Measurements from ENCODE around the gene ELF1. TPM values are rescaled to one million over a fixed set of nuclear protein-coding genes. Genes with fewer than 3 reads are reported as not detected.

The ELF1 gene
- total and polyA plus RNA-seq, 4 donors: 23.0 to 77.0 (median 47.6) TPM

- Histone ChIP-seq H3K4me3 (ENCODE audit: low read length in 2 of 2) (peak overlapping the region; percentile 36 to 97), H3K4me1 (ENCODE audit: control insufficient read depth in 1 of 2, insufficient read depth in 2 of 2, low read length in 2 of 2) (peaks cover 1 to 8% of the 10 kb centered on the region in 2 donors), H3K36me3 (ENCODE audit: control insufficient read depth in 1 of 2, insufficient read depth in 2 of 2, low read length in 1 of 2) (no peaks in the 10 kb centered on the region), H3K27ac (ENCODE audit: low read depth in 1 of 2, low read length in 2 of 2) (peak overlapping the region; percentile 94 to 96), H3K9me3 (ENCODE audit: control insufficient read depth, low read length) (no peaks in the 10 kb centered on the region), H3K27me3 (ENCODE audit: control insufficient read depth in 1 of 2, insufficient read depth in 2 of 2, low read length in 1 of 2) (no peaks in the 10 kb centered on the region)
- intact Hi-C loops (cut with DNase I): loop anchor here (5.0 to 10.0 kb wide), 6 partner anchors 73 to 137 kb away; partner anchors contain the start of genes KBTBD7 (in 2 of the 2) and KBTBD6 (in 1 of the 2)
- DNase-seq (no peak), ATAC-seq (ENCODE audit: low FRiP score) (no peak)
- WGBS, 2 donors: 1 to 3% methylated on average over 15 of the region's 15 CpGs
Observed at GRCh38 chr13:41059456-41060081, 40.5 kb upstream of the ELF1 start.

- H3K9me3 ChIP-seq (ENCODE audit: control insufficient read depth, low read length): no peaks in the 10 kb centered on the region
- H3K27ac ChIP-seq (ENCODE audit: low read depth in 1 of 2, low read length in 2 of 2): no peak overlapping the region
- peak overlapping the region in 1 of 2 donors; percentile 97 for H3K4me3 ChIP-seq (ENCODE audit: low read length in 2 of 2)
- ATAC-seq (ENCODE audit: low FRiP score) (no peak), DNase-seq (no peak)
- WGBS, 2 donors: 85 to 87% methylated on average over 18 of the region's 18 CpGs
- H3K4me1 ChIP-seq (ENCODE audit: control insufficient read depth in 1 of 2, insufficient read depth in 2 of 2, low read length in 2 of 2): peaks cover 1 to 4% of the 10 kb centered on the region in 2 donors
- intact Hi-C loops (cut with DNase I): loop anchor here (5.0 to 10.0 kb wide), 3 partner anchors 74 to 134 kb away; partner anchors contain the start of gene KBTBD7 (in 1 of the 2)
- no peaks in the 10 kb centered on the region for H3K27me3 ChIP-seq (ENCODE audit: control insufficient read depth in 1 of 2, insufficient read depth in 2 of 2, low read length in 1 of 2)
- no peaks in the 10 kb centered on the region for H3K36me3 ChIP-seq (ENCODE audit: control insufficient read depth in 1 of 2, insufficient read depth in 2 of 2, low read length in 1 of 2)
Observed at GRCh38 chr13:41058295-41059070, 39.4 kb upstream of the ELF1 start.

- no peaks in the 10 kb centered on the region for H3K36me3 ChIP-seq (ENCODE audit: control insufficient read depth in 1 of 2, insufficient read depth in 2 of 2, low read length in 1 of 2)
- H3K9me3 ChIP-seq (ENCODE audit: control insufficient read depth, low read length): no peaks in the 10 kb centered on the region
- H3K4me1 ChIP-seq (ENCODE audit: control insufficient read depth in 1 of 2, insufficient read depth in 2 of 2, low read length in 2 of 2): peaks cover 1 to 4% of the 10 kb centered on the region in 2 donors
- H3K27ac ChIP-seq (ENCODE audit: low read depth in 1 of 2, low read length in 2 of 2): no peak overlapping the region
- DNase-seq (no peak), ATAC-seq (ENCODE audit: low FRiP score) (no peak)
- intact Hi-C loops (cut with DNase I): loop anchor here (5.0 to 10.0 kb wide), 3 partner anchors 72 to 135 kb away; partner anchors contain the start of gene KBTBD7 (in 1 of the 2)
- 76 to 78% methylated on average over 11 of the region's 11 CpGs for WGBS, 2 donors
- H3K27me3 ChIP-seq (ENCODE audit: control insufficient read depth in 1 of 2, insufficient read depth in 2 of 2, low read length in 1 of 2): no peaks in the 10 kb centered on the region
- no peak overlapping the region for H3K4me3 ChIP-seq (ENCODE audit: low read length in 2 of 2)
Observed at GRCh38 chr13:41056826-41057711, 38.0 kb upstream of the ELF1 start.

GRCh38 chr13:41056194-41056593 lies 37.1 kb upstream of the ELF1 start:
- intact Hi-C loops (cut with DNase I): loop anchor here (5.0 to 10.0 kb wide), 3 partner anchors 71 to 136 kb away; partner anchors contain the start of gene KBTBD7 (in 1 of the 2)
- ATAC-seq (ENCODE audit: low FRiP score) (no peak), DNase-seq (no peak)
- H3K9me3 ChIP-seq (ENCODE audit: control insufficient read depth, low read length): no peaks in the 10 kb centered on the region
- no peak overlapping the region for H3K4me3 ChIP-seq (ENCODE audit: low read length in 2 of 2)
- no peak overlapping the region for H3K27ac ChIP-seq (ENCODE audit: low read depth in 1 of 2, low read length in 2 of 2)
- no peaks in the 10 kb centered on the region for H3K27me3 ChIP-seq (ENCODE audit: control insufficient read depth in 1 of 2, insufficient read depth in 2 of 2, low read length in 1 of 2)
- no peaks in the 10 kb centered on the region for H3K36me3 ChIP-seq (ENCODE audit: control insufficient read depth in 1 of 2, insufficient read depth in 2 of 2, low read length in 1 of 2)
- peaks cover 3 to 4% of the 10 kb centered on the region in 2 donors for H3K4me1 ChIP-seq (ENCODE audit: control insufficient read depth in 1 of 2, insufficient read depth in 2 of 2, low read length in 2 of 2)

- intact Hi-C loops (cut with DNase I): loop anchor here (5.0 to 10.0 kb wide), 3 partner anchors 70 to 137 kb away; partner anchors contain the start of gene KBTBD7 (in 1 of the 2)
- H3K27me3 ChIP-seq (ENCODE audit: control insufficient read depth in 1 of 2, insufficient read depth in 2 of 2, low read length in 1 of 2): no peaks in the 10 kb centered on the region
- DNase-seq (no peak), ATAC-seq (ENCODE audit: low FRiP score) (no peak)
- 77 to 83% methylated on average over 5 of the region's 5 CpGs for WGBS, 2 donors
- H3K9me3 ChIP-seq (ENCODE audit: control insufficient read depth, low read length): no peaks in the 10 kb centered on the region
- H3K36me3 ChIP-seq (ENCODE audit: control insufficient read depth in 1 of 2, insufficient read depth in 2 of 2, low read length in 1 of 2): no peaks in the 10 kb centered on the region
- peak overlapping the region in 1 of 2 donors; percentile 17 for H3K27ac ChIP-seq (ENCODE audit: low read depth in 1 of 2, low read length in 2 of 2)
- peaks cover 4% of the 10 kb centered on the region in 2 donors for H3K4me1 ChIP-seq (ENCODE audit: control insufficient read depth in 1 of 2, insufficient read depth in 2 of 2, low read length in 2 of 2)
- H3K4me3 ChIP-seq (ENCODE audit: low read length in 2 of 2): no peak overlapping the region
Observed at GRCh38 chr13:41054919-41055619, 36.0 kb upstream of the ELF1 start.

- ATAC-seq (ENCODE audit: low FRiP score) (peak; percentile 55), DNase-seq (no peak)
- H3K4me1 ChIP-seq (ENCODE audit: control insufficient read depth in 1 of 2, insufficient read depth in 2 of 2, low read length in 2 of 2): peaks cover 4 to 6% of the 10 kb centered on the region in 2 donors
- intact Hi-C loops (cut with DNase I): loop anchor here (10.0 kb wide), 2 partner anchors 70 to 130 kb away; no protein-coding TSS in a partner anchor
- H3K4me3 ChIP-seq (ENCODE audit: low read length in 2 of 2): no peak overlapping the region
- 29 to 32% methylated on average over 9 of the region's 9 CpGs for WGBS, 2 donors
- no peak overlapping the region for H3K27ac ChIP-seq (ENCODE audit: low read depth in 1 of 2, low read length in 2 of 2)
- H3K9me3 ChIP-seq (ENCODE audit: control insufficient read depth, low read length): no peaks in the 10 kb centered on the region
- no peaks in the 10 kb centered on the region for H3K27me3 ChIP-seq (ENCODE audit: control insufficient read depth in 1 of 2, insufficient read depth in 2 of 2, low read length in 1 of 2)
- H3K36me3 ChIP-seq (ENCODE audit: control insufficient read depth in 1 of 2, insufficient read depth in 2 of 2, low read length in 1 of 2): no peaks in the 10 kb centered on the region
Observed at GRCh38 chr13:41054212-41054877, 35.2 kb upstream of the ELF1 start.

- ATAC-seq (ENCODE audit: low FRiP score) (peak; percentile 81), DNase-seq (no peak)
- 49 to 50% methylated on average over 2 of the region's 2 CpGs for WGBS, 2 donors
- no peaks in the 10 kb centered on the region for H3K9me3 ChIP-seq (ENCODE audit: control insufficient read depth, low read length)
- H3K4me1 ChIP-seq (ENCODE audit: control insufficient read depth in 1 of 2, insufficient read depth in 2 of 2, low read length in 2 of 2): peaks cover 4 to 11% of the 10 kb centered on the region in 2 donors
- no peaks in the 10 kb centered on the region for H3K36me3 ChIP-seq (ENCODE audit: control insufficient read depth in 1 of 2, insufficient read depth in 2 of 2, low read length in 1 of 2)
- no peak overlapping the region for H3K4me3 ChIP-seq (ENCODE audit: low read length in 2 of 2)
- H3K27me3 ChIP-seq (ENCODE audit: control insufficient read depth in 1 of 2, insufficient read depth in 2 of 2, low read length in 1 of 2): no peaks in the 10 kb centered on the region
- peak overlapping the region in 1 of 2 donors; percentile 8 for H3K27ac ChIP-seq (ENCODE audit: low read depth in 1 of 2, low read length in 2 of 2)
- intact Hi-C loops (cut with DNase I): loop anchor here (10.0 kb wide), 2 partner anchors 69 to 129 kb away; no protein-coding TSS in a partner anchor
Observed at GRCh38 chr13:41053384-41053826, 34.3 kb upstream of the ELF1 start.
